K562 (cell line): ENCODE measurements around the gene BARD1. TPM values are rescaled to one million over a fixed set of nuclear protein-coding genes. Genes with fewer than 3 reads are reported as not detected.

Experiments
- ATF1 ChIP-seq, 2 experiments: fragments of 450-650 bp in 1 of 2; IDR thresholded peaks; 2 replicates each; pipeline ENCODE4 v1.6.1; 2016; ENCODE audit warnings: missing compliant biosample characterization in 1 of 2, missing genetic modification characterization in 1 of 2
- ATF4 ChIP-seq: fragments of 450-650 bp; formaldehyde crosslinking; IDR thresholded peaks from 2 replicates; pipeline ENCODE4 v1.4.0; 2022; ENCODE audit warnings: mild to moderate bottlenecking, moderate library complexity
- CBFA2T2 ChIP-seq: fragments of 450-650 bp; conservative IDR thresholded peaks from 2 replicates; pipeline ENCODE4 v1.6.1; 2017; ENCODE audit warnings: mild to moderate bottlenecking
- ETV5 ChIP-seq: sonication (generic); formaldehyde crosslinking; IDR thresholded peaks from 2 replicates; pipeline ENCODE4 v1.4.0; 2020; ENCODE audit warnings: low read depth, mild to moderate bottlenecking, missing genetic modification reagents
- HDAC6 ChIP-seq: IDR thresholded peaks from 2 replicates; pipeline ENCODE4 v1.6.1; 2012; ENCODE audit warnings: low read depth, mild to moderate bottlenecking, control low read depth, inconsistent platforms, low read length, moderate library complexity
- HNRNPUL1 ChIP-seq: fragments of 200-400 bp; formaldehyde crosslinking; IDR thresholded peaks from 2 replicates; pipeline ENCODE4 v1.6.1; 2017; ENCODE audit warnings: low read length
- MGA ChIP-seq: fragments of 450-650 bp; IDR thresholded peaks from 2 replicates; pipeline ENCODE4 v1.6.1; 2016; ENCODE audit warnings: mild to moderate bottlenecking, moderate library complexity
- NFATC3 ChIP-seq: fragments of 450-650 bp; IDR thresholded peaks from 2 replicates; pipeline ENCODE4 v1.6.1; 2017; ENCODE audit warnings: mild to moderate bottlenecking
- POU5F1 ChIP-seq: fragments of 150-350 bp; IDR thresholded peaks from 2 replicates; pipeline ENCODE4 v1.6.1; 2014; ENCODE audit warnings: borderline replicate concordance, low read length, low read depth, mild to moderate bottlenecking; ENCODE audit not compliant: partially characterized antibody
- PREB ChIP-seq: sonication (generic); formaldehyde crosslinking; IDR thresholded peaks from 2 replicates; pipeline ENCODE4 v1.8.1; 2023; ENCODE audit warnings: mild to moderate bottlenecking, missing genetic modification reagents
- RB1 ChIP-seq: fragments of 450-650 bp; IDR thresholded peaks from 2 replicates; pipeline ENCODE4 v1.6.1; 2017; ENCODE audit warnings: low read depth, mild to moderate bottlenecking
- ZNF23 ChIP-seq: fragments of 250-450 bp; sonication (Bioruptor Pico); IDR thresholded peaks from 2 replicates; pipeline ENCODE4 v1.4.0; 2020; ENCODE audit warnings: mild to moderate bottlenecking
- polyA plus RNA-seq, 8 experiments: library from polyadenylated mRNA; depleted of rRNA in 4 of 8; stranded (reverse) in 5 of 8; unstranded in 3 of 8; fragments of >200 nt; fragmentation: Nextera tagmentation in 2 of 8; fragmentation: Illumina TruSeq in 1 of 8; extraction: Ambion mirVana in 2 of 8; extraction: Trizol in 1 of 8; gene quantifications; 2 replicates each; pipeline versions ENCODE4 v1.2.1 to v1.2.3, GENCODE V29; 2011 to 2014; ENCODE audit warnings: inconsistent platforms in 1 of 8, missing spikeins in 1 of 8
- total RNA-seq, 7 experiments: library from RNA; depleted of rRNA in 6 of 7; stranded (reverse); fragments of >200 nt in 6 of 7; fragmentation: Illumina TruSeq in 2 of 7; extraction: Trizol in 2 of 7; gene quantifications; 2 replicates each; pipeline versions ENCODE4 v1.2.1 to v1.2.3, GENCODE V29; 2011 to 2021; ENCODE audit warnings: low replicate concordance in 1 of 7
- TF ChIP-seq, protein P1 (sequence below), 2 experiments: fragments of 450-650 bp in 1 of 2; sonication (generic) in 1 of 2; formaldehyde crosslinking; conservative IDR thresholded peaks; 2 replicates each; pipeline versions ENCODE4 v1.4.0 to v1.8.1; 2020 to 2022; ENCODE audit warnings: mild to moderate bottlenecking in 1 of 2, missing genetic modification reagents in 1 of 2

Gene BARD1
- total and polyA plus RNA-seq, 9 of the 15 experiments (the other 6 are each of a cell fraction or from before 2014, with no cell fraction given), result 6.3 to 18.9 (median 11.3) TPM

DNA sequence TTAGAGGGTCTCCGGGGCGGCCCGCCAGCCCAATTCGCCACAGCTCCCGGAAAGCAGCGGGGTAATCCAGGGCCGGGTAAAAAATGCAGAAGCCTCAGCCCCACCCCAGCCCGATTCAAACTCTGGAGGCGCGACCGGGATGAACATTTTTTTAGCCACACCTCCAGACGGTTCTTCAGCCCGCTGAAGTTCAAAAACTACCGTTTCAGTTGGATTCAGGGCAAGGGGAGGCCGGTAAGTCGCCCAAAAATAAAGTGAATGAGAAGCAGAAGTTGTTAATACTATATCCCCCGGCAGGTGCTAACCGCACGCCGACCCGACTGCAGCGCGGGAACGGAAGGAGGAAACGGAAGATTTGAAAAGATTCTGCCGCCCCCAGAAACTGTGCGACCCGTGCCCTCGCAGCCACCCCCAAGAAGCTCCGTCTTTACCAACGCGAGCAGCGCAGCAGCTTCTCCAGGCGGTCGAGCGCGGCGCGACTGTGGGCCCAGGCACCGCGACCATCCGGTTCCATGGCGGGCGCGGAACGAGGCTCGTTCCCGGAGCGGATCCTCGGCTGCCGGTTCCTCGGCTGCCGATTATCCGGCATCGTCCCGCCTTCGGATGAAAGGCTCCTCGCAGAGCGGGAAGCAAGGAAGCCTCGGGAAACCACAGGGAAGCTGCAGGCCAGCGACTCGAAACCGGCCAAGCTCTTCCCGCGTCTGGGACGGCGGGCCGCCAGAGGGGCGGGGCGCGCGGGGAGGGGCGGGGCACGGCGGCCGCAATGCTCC lies at the start of gene BARD1 (continued):
- TF ChIP-seq, protein P1, sequence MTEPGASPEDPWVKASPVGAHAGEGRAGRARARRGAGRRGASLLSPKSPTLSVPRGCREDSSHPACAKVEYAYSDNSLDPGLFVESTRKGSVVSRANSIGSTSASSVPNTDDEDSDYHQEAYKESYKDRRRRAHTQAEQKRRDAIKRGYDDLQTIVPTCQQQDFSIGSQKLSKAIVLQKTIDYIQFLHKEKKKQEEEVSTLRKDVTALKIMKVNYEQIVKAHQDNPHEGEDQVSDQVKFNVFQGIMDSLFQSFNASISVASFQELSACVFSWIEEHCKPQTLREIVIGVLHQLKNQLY (CRISPR knock-in tag; conservative IDR thresholded peaks at IDR 0.05), result no peak
- TF ChIP-seq ETV5, result 0 out of 2 replicates have a peak, but pooled peaks have one; percentile 26
- TF ChIP-seq ATF4 (CRISPR knock-in tag), result no peak
- no peak for TF ChIP-seq NFATC3
- TF ChIP-seq POU5F1, result no peak
- no peak for TF ChIP-seq ATF1 (CRISPR knock-in tag; IDR thresholded peaks at IDR 0.05)
- no peak for TF ChIP-seq ATF1 (tag; IDR thresholded peaks at IDR 0.05)
- no peak for TF ChIP-seq PREB (CRISPR knock-in tag)
- peak; percentile 80; the same call in 1 of the 2 replicates for TF ChIP-seq RB1
- TF ChIP-seq HNRNPUL1, result no peak
- peak; percentile 75 for TF ChIP-seq MGA
- no peak for TF ChIP-seq HDAC6
- TF ChIP-seq CBFA2T2, result no peak
- no peak for TF ChIP-seq ZNF23
